Occipital lobe (tissue), 2 donors: Measurements from ENCODE around the gene GSPT1. TPM values are rescaled to one million over a fixed set of nuclear protein-coding genes. Genes with fewer than 3 reads are reported as not detected.
"Not testable (repeated sequence)": the region's sequence is repeated elsewhere in the genome, so short reads cannot be mapped to it uniquely, and the experiment has no call there.

Experiments
- DNase-seq: peaks from one replicate; lab custom pipeline; 2025; lab: John Stamatoyannopoulos, UW
- total RNA-seq: library from RNA; depleted of rRNA; stranded (reverse); fragments of >200 nt; gene quantifications from one replicate; pipeline ENCODE4 v1.2.3, GENCODE V29; 2014

The GSPT1 gene
- 75.2 TPM for total RNA-seq

DNA sequence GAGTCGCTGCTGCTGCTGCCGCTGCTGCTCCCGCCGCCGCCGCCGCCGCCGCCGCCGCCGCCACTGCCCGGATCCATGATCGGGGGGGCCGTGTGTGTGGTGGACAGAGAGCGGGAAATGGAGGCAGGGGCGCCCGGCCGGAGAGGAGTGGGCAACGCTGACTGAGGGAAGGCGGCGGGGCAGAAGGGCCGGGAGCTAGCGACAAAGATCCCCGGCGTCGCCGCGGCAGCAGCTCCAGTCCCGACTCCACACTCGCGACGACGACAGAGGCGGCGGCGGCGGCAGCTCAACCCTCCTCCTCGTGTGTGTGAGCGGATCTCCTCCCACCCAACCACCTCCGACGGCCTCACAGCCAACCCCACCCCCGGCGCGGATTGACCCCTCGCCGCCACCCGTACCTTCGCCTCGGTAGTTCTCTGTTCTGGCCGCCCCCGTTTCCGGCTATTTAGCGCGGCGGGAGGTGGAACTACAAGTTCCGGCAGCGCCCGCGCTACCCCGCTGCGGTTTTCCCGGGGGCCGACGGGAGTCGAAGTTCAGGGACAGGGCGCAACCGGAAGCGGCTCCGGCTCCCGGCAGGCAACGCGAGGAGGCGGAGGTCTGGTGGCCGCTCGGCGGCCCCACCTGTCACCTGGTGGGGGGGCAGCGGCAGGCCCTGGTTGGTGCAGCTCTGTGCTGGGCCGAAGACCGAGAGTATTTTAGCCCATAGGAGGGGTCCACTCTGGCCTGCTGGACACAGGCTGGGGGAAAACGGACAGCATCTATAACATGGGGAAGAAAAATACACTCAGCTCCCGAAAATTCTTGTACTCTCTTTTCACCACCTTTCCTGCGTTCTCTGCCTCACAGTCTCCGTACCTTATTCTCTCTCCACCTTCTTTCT is at the start of gene GSPT1:
TSS of gene GSPT1 (minus strand) at position 313 of the 880 bp plus-strand sequence. CDS start at position 77, 236 bp downstream.
- DNase-seq = peak; percentile 98

GRCh38 chr16:11964761-11965551 is 49.2 kb upstream of the GSPT1 start, which contains the start of gene TNFRSF17:
TSS of gene TNFRSF17 (plus strand) at chr16:11965210. CDS start at chr16:11965325, 115 bp downstream.
- DNase-seq = no peak

- no peak for DNase-seq
Measured at GRCh38 chr16:11963706-11964105, 48.0 kb upstream of the GSPT1 start.

DNA sequence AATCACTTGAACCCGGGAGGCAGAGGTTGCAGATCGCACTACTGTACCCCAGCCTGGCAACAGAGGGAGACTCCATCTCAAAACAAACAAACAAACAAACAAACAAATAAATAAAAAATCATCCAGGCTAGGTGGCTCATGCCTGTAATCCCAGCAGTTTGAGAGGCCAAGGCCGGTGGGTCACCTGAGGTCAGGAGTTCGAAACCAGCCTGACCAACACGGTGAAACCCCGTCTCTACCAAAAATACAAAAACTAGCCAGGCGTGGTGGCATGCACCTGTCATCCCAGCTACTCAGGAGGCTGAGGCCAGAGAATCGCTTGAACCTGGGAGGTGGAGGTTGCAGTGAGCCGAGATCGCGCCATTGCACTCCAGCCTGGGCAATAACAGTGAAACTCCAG is 47.2 kb upstream of the GSPT1 start:
- not testable (repeated sequence) for DNase-seq

DNA sequence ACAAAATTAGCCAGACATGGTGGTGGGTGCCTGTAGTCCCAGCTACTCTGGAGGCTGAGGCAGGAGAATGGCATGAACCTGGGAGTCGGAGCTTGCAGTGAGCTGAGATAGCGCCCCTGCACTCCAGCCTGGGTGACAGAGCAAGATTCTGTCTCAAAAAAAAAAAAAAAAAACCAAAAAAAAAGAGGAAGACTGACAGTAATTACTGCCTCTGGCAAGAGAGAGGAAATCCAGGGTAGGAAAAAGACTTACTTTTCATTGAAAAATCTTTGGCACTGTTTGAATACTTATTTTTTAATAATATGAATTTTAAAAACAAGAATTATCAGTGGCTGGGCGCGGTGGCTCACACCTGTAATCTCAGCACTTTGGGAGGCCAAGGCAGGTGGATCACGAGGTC is 46.7 kb upstream of the GSPT1 start:
- not testable (repeated sequence) for DNase-seq

DNA sequence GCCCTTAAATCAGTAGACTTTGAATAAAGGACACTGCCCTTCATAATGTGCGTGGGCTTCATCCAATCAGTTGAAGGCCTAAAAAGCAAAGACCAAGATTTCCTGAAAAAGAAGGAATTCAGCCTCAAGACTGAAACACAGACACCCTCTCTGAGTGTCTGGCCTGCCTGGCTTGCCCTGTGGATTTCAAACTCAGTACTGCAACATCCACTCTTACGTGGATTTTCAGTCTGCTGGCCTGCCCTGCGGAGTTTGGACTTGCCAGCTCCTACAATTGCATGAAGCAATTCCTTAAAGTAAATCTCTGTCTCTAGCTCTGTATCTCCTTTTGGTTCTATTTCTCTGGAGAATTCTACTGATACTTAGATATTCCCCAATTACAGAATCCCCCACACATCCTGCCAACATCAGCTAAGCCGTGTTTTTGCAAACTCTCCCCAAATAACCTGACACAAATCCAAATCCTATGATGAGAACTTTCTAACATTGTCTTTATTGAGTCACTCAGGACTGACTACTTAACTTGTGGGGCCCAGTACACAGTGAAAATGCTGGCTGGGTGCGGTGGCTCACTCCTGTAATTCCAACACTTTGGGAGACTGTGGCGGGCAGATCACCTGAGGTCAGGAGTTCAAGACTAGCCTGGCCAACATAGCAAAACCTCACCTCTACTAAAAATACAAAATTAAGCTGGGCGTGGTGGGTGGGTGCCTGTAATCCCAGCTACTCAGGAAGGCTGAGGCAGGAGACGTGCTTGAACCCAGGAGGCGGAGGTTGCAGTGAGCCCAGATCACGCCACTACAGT is 42.0 kb upstream of the GSPT1 start:
- DNase-seq = no peak

GRCh38 chr16:11956558-11956957 is 40.8 kb upstream of the GSPT1 start:
- DNase-seq = no peak

- no peak for DNase-seq
Measured at GRCh38 chr16:11955713-11956123, 40.0 kb upstream of the GSPT1 start.

- DNase-seq = not testable (repeated sequence)
Measured at GRCh38 chr16:11953576-11953975, 37.8 kb upstream of the GSPT1 start.

GRCh38 chr16:11950388-11950787 is 34.6 kb upstream of the GSPT1 start:
- no peak for DNase-seq

- peak; percentile 6 for DNase-seq
Measured at GRCh38 chr16:11949527-11949926, 33.8 kb upstream of the GSPT1 start.

DNA sequence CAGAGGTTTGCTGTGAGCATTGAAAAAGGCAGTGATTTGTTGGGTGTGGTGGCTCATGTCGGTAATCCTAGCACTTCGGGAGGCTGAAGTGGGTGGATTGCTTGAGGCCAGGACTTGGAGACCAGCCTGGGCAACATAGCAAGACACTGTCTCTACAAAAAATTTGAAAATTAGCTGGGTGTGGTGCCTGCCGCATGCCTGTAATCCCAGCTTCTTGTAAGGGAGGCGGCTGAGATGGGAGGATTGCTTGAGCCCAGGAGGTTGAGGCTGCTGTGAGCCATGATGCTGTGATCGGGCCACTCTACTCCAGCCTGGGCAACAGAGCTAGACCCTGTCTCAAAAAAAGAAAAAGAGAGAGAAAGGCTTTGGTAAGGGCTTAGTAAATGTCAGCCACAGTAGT is 33.1 kb upstream of the GSPT1 start:
- DNase-seq = no peak

DNA sequence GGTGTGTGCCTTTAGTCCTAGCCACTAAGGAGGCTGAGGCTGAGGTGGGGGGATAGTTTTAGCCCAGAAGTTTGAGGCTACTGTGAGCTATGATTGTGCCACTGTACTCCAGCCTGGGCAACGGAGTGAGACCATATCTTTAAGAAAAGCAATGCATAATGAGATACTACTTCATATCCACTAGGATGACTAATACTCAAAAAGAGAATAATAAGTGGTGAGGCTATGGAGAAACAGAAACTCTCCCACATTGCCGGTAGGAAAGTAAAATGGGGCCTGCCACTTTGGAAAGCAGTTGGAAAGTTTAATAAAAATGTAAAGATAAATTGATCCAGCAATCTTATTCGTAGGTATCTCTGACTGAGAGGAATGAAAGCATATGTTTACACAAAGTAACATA is 30.7 kb upstream of the GSPT1 start:
- DNase-seq = no peak

GRCh38 chr16:11941945-11942344 is 26.2 kb upstream of the GSPT1 start, which contains the start of gene NPIPB2:
TSS of gene NPIPB2 (minus strand) at chr16:11942045. CDS start at chr16:11942045, 0 bp downstream.
- not testable (repeated sequence) for DNase-seq

GRCh38 chr16:11927350-11927749 is 11.6 kb upstream of the GSPT1 start:
- not testable (repeated sequence) for DNase-seq

GRCh38 chr16:11924046-11924445 is 8.3 kb upstream of the GSPT1 start:
- not testable (repeated sequence) for DNase-seq

DNA sequence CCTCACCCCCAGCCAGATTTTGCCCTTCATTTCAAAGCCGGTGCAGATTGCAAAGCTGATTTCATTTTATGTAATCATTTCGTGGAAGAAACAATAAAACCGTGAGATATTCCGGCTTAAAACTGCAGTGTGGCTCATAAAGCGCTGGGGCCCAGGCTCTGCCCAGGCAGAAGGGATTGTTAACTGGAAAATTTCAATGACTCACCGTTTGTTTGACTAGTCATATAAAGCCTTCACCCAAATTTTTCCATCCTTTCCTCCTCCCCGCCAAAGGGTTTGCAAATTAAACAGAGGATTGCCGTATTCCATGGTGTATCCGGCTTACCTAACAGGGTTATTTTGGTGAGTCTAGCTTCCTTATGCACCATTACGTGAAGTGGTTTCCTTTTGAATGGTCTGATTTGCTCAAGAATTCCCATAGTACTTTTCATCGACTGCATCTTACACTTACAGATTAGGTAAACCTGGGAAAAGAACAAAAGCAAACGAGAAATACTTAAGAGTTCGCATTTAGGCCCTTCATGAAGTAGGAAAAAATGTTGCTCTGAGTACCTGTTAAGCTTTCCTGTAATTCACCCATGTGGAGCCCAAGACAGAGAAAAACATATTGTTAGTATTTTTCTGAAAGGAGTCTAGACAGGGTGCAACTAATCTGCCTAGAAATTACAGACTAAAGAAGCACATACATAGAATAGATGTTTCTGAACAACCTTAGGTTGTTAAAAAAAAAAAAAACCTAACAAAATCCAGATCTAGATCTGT is 949 bp upstream of the GSPT1 start:
- DNase-seq = peak; percentile 39

DNA sequence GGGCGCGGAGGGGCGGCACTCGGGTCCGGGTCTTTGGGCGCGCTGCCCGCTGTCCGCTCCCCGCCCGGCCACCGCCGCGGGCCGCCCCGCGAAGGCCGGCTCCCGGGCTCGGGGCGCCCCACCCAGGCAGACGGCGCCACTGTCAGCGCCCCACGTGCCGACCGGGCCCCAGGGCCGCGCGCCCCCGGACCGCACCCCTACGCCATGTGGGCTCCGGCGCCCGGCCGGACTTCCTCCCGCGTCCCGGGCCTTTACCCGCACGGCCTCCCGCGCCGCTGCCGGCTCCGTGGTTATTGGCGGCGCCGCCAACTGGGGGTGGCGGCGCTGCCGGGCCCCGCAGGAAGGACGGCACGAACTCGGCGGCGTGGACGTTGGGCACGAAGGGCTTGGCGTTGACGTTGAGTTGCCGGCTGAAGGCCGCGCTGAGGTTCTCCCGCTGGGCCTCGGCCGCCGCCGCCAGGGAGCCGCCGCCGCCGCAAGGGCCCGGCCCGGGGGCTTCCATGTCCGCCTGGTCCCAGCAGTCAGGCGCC is 577 bp downstream of the GSPT1 start:
- DNase-seq = peak; percentile 39

DNA sequence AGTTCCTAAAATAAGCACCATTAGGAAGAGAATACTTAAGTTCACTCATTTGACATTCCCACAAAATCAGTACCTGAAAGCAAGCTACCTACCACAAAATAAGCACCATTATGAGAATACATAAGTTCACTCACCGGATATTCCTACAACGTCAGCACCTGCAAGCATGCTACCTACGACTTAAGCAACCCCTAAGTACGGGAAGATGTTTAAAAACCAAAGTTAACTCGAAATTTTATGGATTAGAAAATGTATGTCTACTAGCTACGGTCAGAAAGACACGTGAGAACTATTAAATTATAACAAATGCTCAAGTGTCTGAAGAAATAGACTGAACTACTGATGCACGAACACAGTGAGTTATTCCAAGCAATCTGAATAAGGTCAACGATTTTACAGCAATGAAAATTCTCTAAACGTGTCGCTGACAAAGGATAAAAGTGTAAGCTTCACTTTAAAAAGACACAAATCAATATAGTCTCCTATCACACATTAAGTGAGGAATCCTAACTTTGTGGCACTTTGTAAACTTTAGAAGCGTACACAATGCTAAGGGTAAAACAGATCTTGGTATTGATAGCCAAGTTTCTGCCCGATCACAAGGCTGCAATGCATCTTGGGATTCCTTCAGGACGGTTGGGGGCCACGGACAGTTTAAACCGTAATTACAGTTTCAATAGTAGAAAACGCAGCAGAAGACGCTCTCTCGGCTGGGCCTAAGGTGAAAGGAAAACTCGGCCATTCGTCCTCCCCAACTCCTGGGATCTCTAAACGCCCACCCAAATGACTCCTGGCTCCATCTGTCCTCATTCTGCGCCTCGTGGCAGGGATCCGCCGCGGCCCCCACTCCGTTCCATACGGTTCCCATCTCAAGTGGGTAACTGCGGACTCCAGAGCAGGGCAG is 1.3 kb downstream of the GSPT1 start:
- DNase-seq = no peak
